Measurements from ENCODE around the gene IPO8. TPM values are rescaled to one million over a fixed set of nuclear protein-coding genes. Genes with fewer than 3 reads are reported as not detected.

The IPO8 gene
- 10 to 100 TPM; 34.7 to 73.9 (median 44.7) TPM for total RNA-seq

DNA sequence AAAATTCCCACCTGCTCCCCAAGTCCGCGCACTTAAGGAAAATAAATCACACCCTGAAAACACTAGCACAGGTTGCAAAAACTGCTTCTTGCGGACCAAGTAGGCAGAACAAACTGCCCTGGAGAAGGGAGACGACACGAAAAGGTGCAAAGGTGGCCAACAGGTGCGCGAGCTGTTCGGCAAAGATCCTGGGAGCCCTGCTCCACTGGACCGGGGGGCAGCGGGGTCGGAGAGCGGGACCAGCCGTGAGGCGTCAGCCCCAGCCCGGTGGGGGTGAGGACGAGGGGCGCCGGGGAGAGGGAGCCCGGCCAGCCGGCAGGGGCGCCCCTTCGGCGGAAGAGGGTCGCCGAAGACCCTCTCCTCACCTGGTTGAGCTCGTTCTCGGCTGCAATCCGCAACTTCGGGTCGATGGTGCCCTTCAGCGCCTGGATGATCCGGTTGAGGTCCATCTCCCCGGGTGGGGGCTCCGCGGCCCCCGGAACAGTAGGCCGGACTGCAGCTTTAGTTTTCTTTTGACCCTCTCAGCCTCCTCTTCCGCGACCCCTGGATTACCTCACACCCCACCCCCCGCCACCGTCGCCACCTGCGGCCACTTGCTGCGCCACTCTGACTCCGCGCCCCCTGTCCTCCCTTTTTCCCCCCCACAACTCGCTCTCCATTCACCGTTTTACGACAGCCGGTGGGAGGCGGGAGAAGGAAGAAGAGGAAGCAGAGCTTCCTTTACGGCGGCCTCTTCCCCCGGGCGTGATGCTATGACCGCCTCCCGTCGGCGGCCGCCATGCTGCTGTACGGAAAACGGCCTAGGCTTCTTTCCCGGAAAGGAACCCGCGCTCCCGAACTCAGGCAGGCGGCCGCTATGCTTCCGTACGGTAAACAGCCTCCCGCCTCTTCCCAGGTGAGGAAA is at the start of gene IPO8:
Gene IPO8 (minus strand): TSS at position 671 of the 904 bp plus-strand sequence. CDS start 222 bp downstream, at position 449.
- H3K27ac ChIP-seq = peak within 1 kb of the TSS; percentile 36 to 89 (median 82)
- H3K4me3 ChIP-seq = peak within 1 kb of the TSS; percentile 72 to 78
- H3K27me3 ChIP-seq = no peaks in the 10 kb centered on the region
- no peaks in the 10 kb centered on the region for H3K9me3 ChIP-seq
- H3K36me3 ChIP-seq = no peaks in the 10 kb centered on the region
- peak; percentile 95 for ATAC-seq
- H3K4me1 ChIP-seq = peaks cover 4 to 49% (median 22%) of the 10 kb centered on the region in 3 donors
- TF ChIP-seq POLR2AphosphoS5 (IDR thresholded peaks at IDR 0.05) = peak; percentile 67
- no peak for TF ChIP-seq POLR2A (IDR thresholded peaks at IDR 0.05)
- TF ChIP-seq, protein P1, sequence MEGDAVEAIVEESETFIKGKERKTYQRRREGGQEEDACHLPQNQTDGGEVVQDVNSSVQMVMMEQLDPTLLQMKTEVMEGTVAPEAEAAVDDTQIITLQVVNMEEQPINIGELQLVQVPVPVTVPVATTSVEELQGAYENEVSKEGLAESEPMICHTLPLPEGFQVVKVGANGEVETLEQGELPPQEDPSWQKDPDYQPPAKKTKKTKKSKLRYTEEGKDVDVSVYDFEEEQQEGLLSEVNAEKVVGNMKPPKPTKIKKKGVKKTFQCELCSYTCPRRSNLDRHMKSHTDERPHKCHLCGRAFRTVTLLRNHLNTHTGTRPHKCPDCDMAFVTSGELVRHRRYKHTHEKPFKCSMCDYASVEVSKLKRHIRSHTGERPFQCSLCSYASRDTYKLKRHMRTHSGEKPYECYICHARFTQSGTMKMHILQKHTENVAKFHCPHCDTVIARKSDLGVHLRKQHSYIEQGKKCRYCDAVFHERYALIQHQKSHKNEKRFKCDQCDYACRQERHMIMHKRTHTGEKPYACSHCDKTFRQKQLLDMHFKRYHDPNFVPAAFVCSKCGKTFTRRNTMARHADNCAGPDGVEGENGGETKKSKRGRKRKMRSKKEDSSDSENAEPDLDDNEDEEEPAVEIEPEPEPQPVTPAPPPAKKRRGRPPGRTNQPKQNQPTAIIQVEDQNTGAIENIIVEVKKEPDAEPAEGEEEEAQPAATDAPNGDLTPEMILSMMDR (IDR thresholded peaks at IDR 0.05) = peak in 2 of 4 experiments; percentile 30 to 33
- 0 to 1% methylated on average over 7 to 32 of the region's 71 CpGs for WGBS, 2 donors (ENCODE audit: low coverage in 1 of 2)

DNA sequence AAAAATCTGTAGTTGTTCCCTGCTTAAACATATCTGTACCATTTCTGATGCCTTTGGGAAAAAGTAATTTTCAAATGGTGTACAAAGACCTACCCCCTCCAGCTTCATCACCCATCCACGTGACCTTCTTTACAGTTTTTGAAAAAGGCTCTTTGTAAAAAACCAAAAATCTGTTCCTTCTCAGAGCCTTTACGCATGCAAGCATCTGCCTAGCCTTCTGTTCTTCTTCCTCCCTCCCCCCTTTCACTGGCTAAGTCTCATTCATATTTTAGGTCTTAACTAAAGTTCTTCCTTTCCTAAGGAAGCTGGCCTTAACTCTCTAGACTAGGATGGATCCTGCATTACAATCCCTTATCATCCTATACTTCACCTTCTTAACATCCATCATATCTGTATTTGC is 48.7 kb upstream of the IPO8 start:
- Histone ChIP-seq H3K27ac (no peak overlapping the region), H3K36me3 (peaks cover 2 to 30% of the 10 kb centered on the region in 2 donors), H3K4me1 (no peaks in the 10 kb centered on the region), H3K27me3 (no peaks in the 10 kb centered on the region), H3K4me3 (no peak overlapping the region), H3K9me3 (no peaks in the 10 kb centered on the region)
- ATAC-seq = no peak
- 80 to 100% methylated on average over 2 of the region's 2 CpGs for WGBS, 2 donors (ENCODE audit: low coverage in 1 of 2)
- TF ChIP-seq EP300 (IDR thresholded peaks at IDR 0.05) (no peak), POLR2A (IDR thresholded peaks at IDR 0.05) (no peak)

DNA sequence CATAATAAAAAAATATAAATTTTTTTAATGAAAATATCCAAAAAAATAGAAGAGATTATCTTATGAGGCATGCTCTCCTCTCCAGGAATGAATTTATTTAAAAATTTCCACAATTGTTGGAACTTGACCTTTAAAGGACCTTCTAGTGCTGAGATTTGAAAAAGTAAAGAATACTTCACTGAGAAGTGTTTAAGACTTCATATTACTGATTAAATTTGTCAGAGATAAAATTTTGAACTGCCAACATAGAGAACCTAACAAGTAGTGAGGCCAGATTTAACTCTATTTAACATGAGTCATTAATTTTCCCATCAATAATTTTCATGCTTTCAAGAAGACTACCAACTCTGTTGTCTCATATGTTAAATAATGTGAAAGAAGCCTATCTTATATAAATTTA is 44.6 kb upstream of the IPO8 start:
- TF ChIP-seq POLR2AphosphoS5 (IDR thresholded peaks at IDR 0.05) = no peak
- no peaks in the 10 kb centered on the region for H3K4me1 ChIP-seq
- H3K36me3 ChIP-seq = peaks cover 0 to 47% of the 10 kb centered on the region in 2 donors
- H3K4me3 ChIP-seq = no peak overlapping the region
- no peak overlapping the region for H3K27ac ChIP-seq
- ATAC-seq = no peak
- H3K27me3 ChIP-seq = no peaks in the 10 kb centered on the region
- H3K9me3 ChIP-seq = no peaks in the 10 kb centered on the region

DNA sequence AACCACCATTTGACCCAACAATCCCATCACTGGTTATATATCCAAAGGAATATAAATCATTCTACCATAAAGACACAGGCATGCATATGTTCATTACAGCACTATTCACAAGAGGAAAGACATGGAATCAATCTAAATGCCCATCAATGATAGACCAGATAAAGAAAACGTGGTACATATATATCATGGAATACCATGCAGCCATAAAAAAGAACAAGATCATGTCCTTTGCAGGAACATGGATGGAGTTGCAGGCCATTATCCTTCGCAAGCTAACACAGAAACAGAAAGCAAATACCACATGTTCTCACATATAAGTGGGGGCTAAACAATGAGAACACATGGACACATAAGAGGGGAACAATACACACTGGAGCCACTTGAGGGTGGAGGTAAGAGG is 43.4 kb upstream of the IPO8 start:
- no peak overlapping the region for H3K4me3 ChIP-seq
- WGBS, 2 donors (ENCODE audit: low coverage in 1 of 2) = 93 to 100% methylated on average over 2 of the region's 2 CpGs

DNA sequence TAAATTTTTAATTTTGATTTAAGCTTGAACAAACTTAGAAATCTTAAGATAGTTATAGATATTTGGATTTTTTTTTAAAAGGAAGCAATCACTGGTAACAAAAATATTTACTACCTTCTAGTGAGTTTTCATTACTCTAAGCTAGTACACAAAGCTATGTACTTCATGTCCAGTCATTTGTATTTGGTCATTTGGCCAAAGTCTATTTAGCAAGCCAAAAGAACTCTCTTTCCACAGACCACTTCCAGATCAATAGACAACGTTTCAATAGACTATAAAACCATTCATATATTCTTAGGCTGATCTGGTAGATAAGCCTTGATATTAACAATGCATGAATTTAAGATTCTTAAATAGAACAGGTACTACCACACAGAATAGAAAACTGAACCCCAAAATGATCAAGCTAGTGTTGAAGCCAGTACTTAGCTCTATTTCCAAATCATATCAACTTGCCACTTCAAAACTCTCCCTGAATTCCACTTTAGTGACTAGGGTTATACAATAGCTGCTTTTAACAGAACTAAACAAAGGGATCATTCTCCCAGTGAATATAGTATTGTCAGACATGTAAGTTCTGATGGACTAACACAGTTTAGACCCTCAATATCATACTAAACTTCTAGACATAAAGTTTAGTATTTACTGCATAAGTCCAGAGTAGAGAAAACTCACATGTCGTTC is 37.4 kb upstream of the IPO8 start:
- WGBS, 2 donors (ENCODE audit: low coverage in 1 of 2) = 73 to 87% methylated on average over 2 of the region's 2 CpGs
- Histone ChIP-seq H3K27ac (no peak overlapping the region), H3K4me3 (no peak overlapping the region), H3K4me1 (no peaks in the 10 kb centered on the region), H3K9me3 (no peaks in the 10 kb centered on the region), H3K27me3 (no peaks in the 10 kb centered on the region), H3K36me3 (peaks cover 0 to 68% of the 10 kb centered on the region in 2 donors)
- no peak for ATAC-seq
- no peak for TF ChIP-seq POLR2AphosphoS5 (IDR thresholded peaks at IDR 0.05)
- no peak for TF ChIP-seq EP300 (IDR thresholded peaks at IDR 0.05)
- TF ChIP-seq POLR2A (IDR thresholded peaks at IDR 0.05) = no peak
- TF ChIP-seq, protein P1 (IDR thresholded peaks at IDR 0.05) = no peak

More for the DNA sequence above, 43.4 kb upstream of the IPO8 start:
- Histone ChIP-seq H3K36me3 (peaks cover 0 to 60% of the 10 kb centered on the region in 2 donors), H3K9me3 (no peaks in the 10 kb centered on the region), H3K27ac (no peak overlapping the region), H3K27me3 (no peaks in the 10 kb centered on the region), H3K4me1 (no peaks in the 10 kb centered on the region)
- no peak for ATAC-seq
- TF ChIP-seq EP300 (IDR thresholded peaks at IDR 0.05) (no peak), POLR2AphosphoS5 (IDR thresholded peaks at IDR 0.05) (no peak), POLR2A (IDR thresholded peaks at IDR 0.05) (no peak)
- TF ChIP-seq, protein P1 (IDR thresholded peaks at IDR 0.05) = no peak
